HUES6 (cell line): Measurements from ENCODE around the gene PPP1CB.
"Not testable (repeated sequence)": the region's sequence is repeated elsewhere in the genome, so short reads cannot be mapped to it uniquely, and the experiment has no call there.

Source experiments
- H3K27ac ChIP-seq: 2 replicates; pipeline ENCODE4 v1.7.0; 2013; ENCODE audit warnings: low read depth, mild to moderate bottlenecking, low read length, inconsistent platforms
- H3K27me3 ChIP-seq: 2 replicates; pipeline ENCODE4 v1.6.1; 2013; ENCODE audit warnings: low read length; ENCODE audit not compliant: control insufficient read depth, insufficient read depth
- H3K36me3 ChIP-seq: 2 replicates; pipeline ENCODE4 v1.6.1; 2013; ENCODE audit warnings: low read length; ENCODE audit not compliant: control insufficient read depth, insufficient read depth
- H3K4me1 ChIP-seq: 2 replicates; pipeline ENCODE4 v1.6.1; 2013; ENCODE audit warnings: low read length; ENCODE audit not compliant: control insufficient read depth, insufficient read depth
- H3K4me3 ChIP-seq: 2 replicates; pipeline ENCODE4 v1.5.1; 2013; ENCODE audit warnings: low read depth, low read length
- H3K9ac ChIP-seq: one replicate; pipeline ENCODE4 v1.6.1; 2013; ENCODE audit warnings: mild to moderate bottlenecking, low read length
- H3K9me3 ChIP-seq: 2 replicates; pipeline ENCODE4 v1.6.1; 2013; ENCODE audit warnings: low read depth, low read length; ENCODE audit not compliant: control insufficient read depth, insufficient read depth

Gene PPP1CB

GRCh38 chr2:28717339-28717758, 34.3 kb upstream of the PPP1CB start:
- no peaks in the 10 kb centered on the region for H3K4me1 ChIP-seq
- no peaks in the 10 kb centered on the region for H3K36me3 ChIP-seq
- no peak overlapping the region for H3K9ac ChIP-seq
- H3K4me3 ChIP-seq: no peak overlapping the region
- no peaks in the 10 kb centered on the region for H3K9me3 ChIP-seq
- H3K27ac ChIP-seq: no peak overlapping the region
- no peaks in the 10 kb centered on the region for H3K27me3 ChIP-seq

DNA sequence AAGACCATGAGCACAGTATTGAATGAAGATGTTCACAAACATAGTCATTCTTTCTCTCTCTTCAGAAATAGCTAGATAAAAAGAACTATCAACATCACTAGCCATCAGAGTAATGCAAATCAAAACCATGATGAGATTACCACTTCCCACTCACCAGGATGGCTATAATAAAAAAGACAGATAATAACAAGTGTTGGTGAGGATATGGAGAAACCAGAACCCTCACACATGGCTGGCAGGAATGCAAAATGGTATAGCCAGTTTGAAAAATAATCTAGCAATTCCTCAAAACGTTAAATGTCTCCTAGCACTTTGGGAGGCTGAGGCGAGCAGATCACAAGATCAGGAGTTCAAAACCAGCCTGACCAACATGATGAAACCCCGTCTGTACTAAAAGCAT, 31.3 kb upstream of the PPP1CB start:
- H3K9me3 ChIP-seq: no peaks in the 10 kb centered on the region
- no peak overlapping the region for H3K4me3 ChIP-seq
- no peaks in the 10 kb centered on the region for H3K27me3 ChIP-seq
- H3K9ac ChIP-seq: no peak overlapping the region
- no peak overlapping the region for H3K27ac ChIP-seq
- H3K4me1 ChIP-seq: no peaks in the 10 kb centered on the region
- no peaks in the 10 kb centered on the region for H3K36me3 ChIP-seq

GRCh38 chr2:28721601-28722191, 29.9 kb upstream of the PPP1CB start:
- H3K4me3 ChIP-seq: no peak overlapping the region
- no peak overlapping the region for H3K9ac ChIP-seq

GRCh38 chr2:28725021-28725711, 26.5 kb upstream of the PPP1CB start:
- no peaks in the 10 kb centered on the region for H3K4me1 ChIP-seq
- H3K9ac ChIP-seq: no peak overlapping the region
- no peak overlapping the region for H3K27ac ChIP-seq
- H3K36me3 ChIP-seq: no peaks in the 10 kb centered on the region
- no peak overlapping the region for H3K4me3 ChIP-seq
- H3K9me3 ChIP-seq: no peaks in the 10 kb centered on the region
- no peaks in the 10 kb centered on the region for H3K27me3 ChIP-seq

More at GRCh38 chr2:28721601-28722191, 29.9 kb upstream of the PPP1CB start:
- Histone ChIP-seq H3K36me3 (no peaks in the 10 kb centered on the region), H3K4me1 (no peaks in the 10 kb centered on the region), H3K27ac (no peak overlapping the region), H3K9me3 (no peaks in the 10 kb centered on the region), H3K27me3 (no peaks in the 10 kb centered on the region)

GRCh38 chr2:28726177-28726576, 25.5 kb upstream of the PPP1CB start:
- no peaks in the 10 kb centered on the region for H3K9me3 ChIP-seq
- no peak overlapping the region for H3K4me3 ChIP-seq
- no peaks in the 10 kb centered on the region for H3K36me3 ChIP-seq
- H3K27ac ChIP-seq: no peak overlapping the region
- H3K27me3 ChIP-seq: no peaks in the 10 kb centered on the region
- H3K9ac ChIP-seq: no peak overlapping the region
- H3K4me1 ChIP-seq: no peaks in the 10 kb centered on the region

GRCh38 chr2:28729698-28730097, 21.9 kb upstream of the PPP1CB start:
- H3K4me3 ChIP-seq: no peak overlapping the region
- H3K4me1 ChIP-seq: no peaks in the 10 kb centered on the region
- H3K27ac ChIP-seq: no peak overlapping the region
- no peaks in the 10 kb centered on the region for H3K36me3 ChIP-seq
- no peak overlapping the region for H3K9ac ChIP-seq
- no peaks in the 10 kb centered on the region for H3K27me3 ChIP-seq
- H3K9me3 ChIP-seq: no peaks in the 10 kb centered on the region

- no peak overlapping the region for H3K27ac ChIP-seq
- no peaks in the 10 kb centered on the region for H3K4me1 ChIP-seq
- H3K9ac ChIP-seq: no peak overlapping the region
- H3K36me3 ChIP-seq: no peaks in the 10 kb centered on the region
- no peaks in the 10 kb centered on the region for H3K27me3 ChIP-seq
- no peaks in the 10 kb centered on the region for H3K9me3 ChIP-seq
- H3K4me3 ChIP-seq: no peak overlapping the region
Observed at GRCh38 chr2:28730641-28731146, 20.9 kb upstream of the PPP1CB start.

GRCh38 chr2:28735511-28735910, 16.1 kb upstream of the PPP1CB start:
- H3K4me3 ChIP-seq: no peak overlapping the region
- H3K36me3 ChIP-seq: no peaks in the 10 kb centered on the region
- peaks cover 15% of the 10 kb centered on the region for H3K9me3 ChIP-seq
- no peak overlapping the region for H3K27ac ChIP-seq
- H3K4me1 ChIP-seq: no peaks in the 10 kb centered on the region
- H3K9ac ChIP-seq: no peak overlapping the region
- H3K27me3 ChIP-seq: no peaks in the 10 kb centered on the region

DNA sequence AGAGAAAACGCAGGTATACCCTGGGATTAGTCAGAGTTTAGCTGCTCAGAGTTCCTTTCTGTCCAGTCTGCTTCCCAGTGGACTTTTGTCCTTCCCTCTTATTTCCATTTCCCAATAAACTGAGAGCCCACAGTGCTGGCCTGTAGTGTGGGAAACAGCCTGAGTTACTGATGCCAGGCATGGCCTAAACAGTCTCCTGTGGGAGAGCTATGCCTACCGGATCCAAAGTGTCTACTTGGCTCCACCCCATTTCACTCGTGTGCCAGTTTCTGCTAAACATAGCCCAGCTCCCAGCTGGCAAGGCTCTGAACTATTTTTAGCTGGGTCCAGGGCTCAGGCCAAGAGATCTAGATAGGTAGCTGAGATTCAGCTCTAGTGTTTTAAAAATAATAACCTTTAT, 15.6 kb upstream of the PPP1CB start:
- H3K36me3 ChIP-seq: no peaks in the 10 kb centered on the region
- peaks cover 15% of the 10 kb centered on the region for H3K9me3 ChIP-seq
- H3K9ac ChIP-seq: no peak overlapping the region
- no peaks in the 10 kb centered on the region for H3K4me1 ChIP-seq
- no peaks in the 10 kb centered on the region for H3K27me3 ChIP-seq
- H3K4me3 ChIP-seq: no peak overlapping the region
- no peak overlapping the region for H3K27ac ChIP-seq

DNA sequence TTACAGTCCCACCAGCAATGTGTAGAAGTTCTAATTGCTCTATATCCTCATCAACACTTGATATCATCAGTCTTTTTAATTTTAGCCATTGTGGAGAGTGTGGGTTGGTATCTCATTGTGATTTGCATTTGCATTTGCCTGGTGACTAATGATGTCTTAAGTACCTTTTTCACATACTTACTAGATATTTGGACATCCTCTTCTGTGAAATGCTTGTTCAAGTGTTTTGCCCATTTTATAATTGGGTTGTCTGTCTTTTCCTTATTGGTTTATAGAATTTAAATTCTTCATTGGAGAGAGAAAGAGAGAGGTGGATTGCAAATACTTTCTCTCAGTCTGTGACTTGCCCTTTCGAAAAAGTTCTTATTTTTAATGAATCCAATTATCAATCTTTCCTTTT, 14.0 kb upstream of the PPP1CB start:
- Histone ChIP-seq H3K27me3 (no peaks in the 10 kb centered on the region), H3K9me3 (peaks cover 15% of the 10 kb centered on the region), H3K36me3 (no peaks in the 10 kb centered on the region)

DNA sequence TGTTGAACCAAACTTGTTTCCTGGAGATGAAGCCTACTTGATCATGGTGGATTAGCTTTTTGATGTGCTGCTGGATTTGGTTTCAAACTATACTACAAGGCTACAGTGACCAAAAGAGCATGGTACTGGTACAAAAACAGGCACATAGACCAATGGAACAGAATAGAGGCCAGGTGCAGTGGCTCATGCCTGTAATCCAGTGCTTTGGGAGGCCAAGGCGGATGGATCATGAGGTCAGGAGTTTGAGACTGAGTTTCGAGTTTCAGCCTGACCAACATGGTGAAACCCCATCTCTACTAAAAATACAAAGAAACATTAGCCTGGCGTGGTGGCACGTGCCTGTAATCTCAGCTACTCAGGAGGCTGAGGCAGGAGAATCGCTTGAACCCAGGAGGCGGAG, 9.0 kb upstream of the PPP1CB start:
- not testable (repeated sequence) for H3K27me3 ChIP-seq, H3K4me1 ChIP-seq, H3K27ac ChIP-seq, H3K9ac ChIP-seq, H3K9me3 ChIP-seq, H3K36me3 ChIP-seq, H3K4me3 ChIP-seq

More for the DNA sequence above, 14.0 kb upstream of the PPP1CB start:
- H3K4me1 ChIP-seq: no peaks in the 10 kb centered on the region
- no peak overlapping the region for H3K27ac ChIP-seq
- H3K9ac ChIP-seq: no peak overlapping the region
- no peak overlapping the region for H3K4me3 ChIP-seq
